Trophoblast cell (in vitro differentiated cells and primary cell): ENCODE data around the gene GNPDA1. TPM values are rescaled to one million over a fixed set of nuclear protein-coding genes. Genes with fewer than 3 reads are reported as not detected.

Experiments
- DNase-seq, 2 donors: peaks; one replicate each; pipeline ENCODE4 v3.0.0-alpha.2; 2016
- H2AFZ ChIP-seq: 2 replicates; pipeline ENCODE4 v1.6.1; 2013; ENCODE audit warnings: low read length, moderate library complexity, mild to moderate bottlenecking; ENCODE audit not compliant: insufficient read depth, poor library complexity
- H2AK5ac ChIP-seq: 2 replicates; pipeline ENCODE4 v1.6.1; 2013; ENCODE audit warnings: mild to moderate bottlenecking, low read length
- H2BK120ac ChIP-seq: 2 replicates; pipeline ENCODE4 v1.6.1; 2013; ENCODE audit warnings: low read length, mild to moderate bottlenecking, moderate library complexity; ENCODE audit not compliant: insufficient read depth, poor library complexity
- H2BK12ac ChIP-seq: 2 replicates; pipeline ENCODE4 v1.6.1; 2013; ENCODE audit warnings: mild to moderate bottlenecking, low read length, moderate library complexity
- H2BK5ac ChIP-seq: 2 replicates; pipeline ENCODE4 v1.6.1; 2013; ENCODE audit warnings: low read length, low read depth, moderate library complexity, mild to moderate bottlenecking; ENCODE audit not compliant: poor library complexity
- H3K14ac ChIP-seq: 2 replicates; pipeline ENCODE4 v1.6.1; 2013; ENCODE audit warnings: mild to moderate bottlenecking, low read length
- H3K18ac ChIP-seq: 2 replicates; pipeline ENCODE4 v1.6.1; 2013; ENCODE audit warnings: mild to moderate bottlenecking, low read length
- H3K23ac ChIP-seq: 2 replicates; pipeline ENCODE4 v1.6.1; 2013; ENCODE audit warnings: low read length
- H3K27ac ChIP-seq: 2 replicates; pipeline ENCODE4 v1.5.1; 2013; ENCODE audit warnings: low read depth, mild to moderate bottlenecking, inconsistent platforms, low read length, moderate library complexity
- H3K27me3 ChIP-seq: 2 replicates; pipeline ENCODE4 v1.6.1; 2013; ENCODE audit warnings: inconsistent platforms, mild to moderate bottlenecking, low read length, moderate library complexity; ENCODE audit not compliant: insufficient read depth
- H3K36me3 ChIP-seq, 2 experiments: 1 replicate in 1 of 2; 2 replicates in 1 of 2; pipeline ENCODE4 v1.6.1; 2013; ENCODE audit warnings: low read length in 2 of 2, mild to moderate bottlenecking in 2 of 2, moderate library complexity in 1 of 2; ENCODE audit not compliant: insufficient read depth in 2 of 2, control insufficient read depth in 1 of 2
- H3K4ac ChIP-seq: 2 replicates; pipeline ENCODE4 v1.6.1; 2013; ENCODE audit warnings: low read depth, mild to moderate bottlenecking, low read length, moderate library complexity
- H3K4me1 ChIP-seq, 2 experiments: 1 replicate in 1 of 2; 2 replicates in 1 of 2; pipeline ENCODE4 v1.6.1; 2013; ENCODE audit warnings: low read length in 2 of 2, mild to moderate bottlenecking in 2 of 2, moderate library complexity in 1 of 2; ENCODE audit not compliant: insufficient read depth in 2 of 2, control insufficient read depth in 1 of 2
- H3K4me2 ChIP-seq: 2 replicates; pipeline ENCODE4 v1.6.1; 2013; ENCODE audit warnings: inconsistent platforms, mild to moderate bottlenecking, low read length, moderate library complexity
- H3K4me3 ChIP-seq: 2 replicates; pipeline ENCODE4 v1.5.1; 2013; ENCODE audit warnings: mild to moderate bottlenecking, low read depth, low read length, inconsistent platforms
- H3K79me1 ChIP-seq: one replicate; pipeline ENCODE4 v1.6.1; 2013; ENCODE audit warnings: low read length
- H3K79me2 ChIP-seq: 2 replicates; pipeline ENCODE4 v1.6.1; 2013; ENCODE audit warnings: low read length, mild to moderate bottlenecking; ENCODE audit not compliant: control insufficient read depth, insufficient read depth, poor library complexity
- H3K9ac ChIP-seq: 2 replicates; pipeline ENCODE4 v1.6.1; 2013; ENCODE audit warnings: mild to moderate bottlenecking, low read length
- H3K9me3 ChIP-seq: 2 replicates; pipeline ENCODE4 v1.6.1; 2013; ENCODE audit warnings: low read depth, mild to moderate bottlenecking, control low read depth, inconsistent platforms, low read length; ENCODE audit not compliant: insufficient read depth
- H4K12ac ChIP-seq: 2 replicates; pipeline ENCODE4 v1.6.1; 2013; ENCODE audit warnings: low read depth, mild to moderate bottlenecking, low read length, moderate library complexity
- H4K8ac ChIP-seq: 2 replicates; pipeline ENCODE4 v1.6.1; 2013; ENCODE audit warnings: low read depth, mild to moderate bottlenecking, low read length, moderate library complexity
- H4K91ac ChIP-seq: one replicate; pipeline ENCODE4 v1.6.1; 2013; ENCODE audit warnings: low read depth, mild to moderate bottlenecking, low read length, moderate library complexity
- WGBS: extraction: QIAGEN DNeasy Blood & Tissue Kit; methylation state at CpG from one replicate; pipeline ENCODE4 v1.1.7; 2013; ENCODE audit warnings: missing lambda C conversion rate; ENCODE audit not compliant: insufficient read length, insufficient coverage; ENCODE audit errors: extremely low coverage; 5-methylcytosine and 5-hydroxymethylcytosine counted together
- polyA plus RNA-seq: library from polyadenylated mRNA; stranded (reverse); fragments of 200-250 nt; gene quantifications from 2 replicates; pipeline ENCODE4 v1.2.3, GENCODE V29; 2013

The GNPDA1 gene
- 30.3 and 31.0 TPM in 2 replicates for polyA plus RNA-seq

DNA sequence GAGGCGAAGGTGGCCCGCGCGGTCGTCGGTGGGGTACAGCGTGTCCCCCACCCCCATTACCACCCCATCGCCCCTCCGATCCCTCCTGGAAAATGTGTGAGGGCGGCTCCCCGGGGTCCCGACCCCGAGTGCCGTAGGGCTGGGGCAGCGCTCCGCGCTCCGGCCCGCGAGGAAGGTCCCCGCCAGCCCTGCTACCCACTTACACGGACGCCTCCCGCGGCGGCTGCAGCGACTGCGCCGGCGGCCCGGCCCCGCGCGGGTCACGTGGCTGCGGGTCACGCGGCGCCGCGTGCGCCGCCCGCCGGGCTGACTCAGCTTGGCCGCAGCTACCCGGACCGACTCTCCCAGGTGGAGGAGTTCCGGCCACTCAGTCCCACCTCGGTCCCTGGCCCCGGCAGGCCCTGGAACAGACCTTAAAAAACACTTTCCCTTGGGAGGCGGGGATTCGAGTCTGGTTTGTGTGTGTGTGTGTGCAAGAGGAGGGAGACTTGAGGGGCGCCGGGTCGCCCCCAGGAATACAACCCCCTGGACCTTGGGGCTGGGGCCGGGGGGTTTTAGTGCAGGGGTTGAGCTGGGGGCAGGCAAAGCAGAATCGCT, at the start of gene GNPDA1:
Gene GNPDA1 (minus strand): TSS at position 236 of the 597 bp plus-strand sequence. CDS start 992 bp downstream, outside the sequence.
- H2BK12ac ChIP-seq = no peak within 1 kb of the TSS
- peak within 1 kb of the TSS; percentile 95 for H4K8ac ChIP-seq
- H4K91ac ChIP-seq = peak within 1 kb of the TSS; percentile 75
- H2BK5ac ChIP-seq = peak within 1 kb of the TSS; percentile 58
- peaks cover 0 to 6% of the 10 kb centered on the region in 2 experiments for H3K36me3 ChIP-seq
- peak within 1 kb of the TSS; percentile 28 for H3K14ac ChIP-seq
- peak within 1 kb of the TSS; percentile 73 for H3K4me2 ChIP-seq
- H3K27me3 ChIP-seq = no peaks in the 10 kb centered on the region
- DNase-seq = peak; percentile 81 to 89
- H4K12ac ChIP-seq = peak within 1 kb of the TSS; percentile 75
- no peak within 1 kb of the TSS for H3K23ac ChIP-seq
- no CpG with 5 or more reads among the region's 58 CpGs for WGBS
- peaks cover 3% of the 10 kb centered on the region for H3K79me2 ChIP-seq
- H2AFZ ChIP-seq = peak within 1 kb of the TSS; percentile 73
- H2BK120ac ChIP-seq = peak within 1 kb of the TSS; percentile 47
- H3K9ac ChIP-seq = peak within 1 kb of the TSS; percentile 57
- peak within 1 kb of the TSS; percentile 76 for H3K4me3 ChIP-seq
- peaks cover 8% of the 10 kb centered on the region for H3K79me1 ChIP-seq
- no peak within 1 kb of the TSS for H2AK5ac ChIP-seq
- no peak within 1 kb of the TSS for H3K27ac ChIP-seq
- H3K9me3 ChIP-seq = no peaks in the 10 kb centered on the region
- peak within 1 kb of the TSS; percentile 53 for H3K4ac ChIP-seq
- peak within 1 kb of the TSS; percentile 74 for H3K18ac ChIP-seq
- peaks cover 3 to 8% of the 10 kb centered on the region in 2 experiments for H3K4me1 ChIP-seq

DNA sequence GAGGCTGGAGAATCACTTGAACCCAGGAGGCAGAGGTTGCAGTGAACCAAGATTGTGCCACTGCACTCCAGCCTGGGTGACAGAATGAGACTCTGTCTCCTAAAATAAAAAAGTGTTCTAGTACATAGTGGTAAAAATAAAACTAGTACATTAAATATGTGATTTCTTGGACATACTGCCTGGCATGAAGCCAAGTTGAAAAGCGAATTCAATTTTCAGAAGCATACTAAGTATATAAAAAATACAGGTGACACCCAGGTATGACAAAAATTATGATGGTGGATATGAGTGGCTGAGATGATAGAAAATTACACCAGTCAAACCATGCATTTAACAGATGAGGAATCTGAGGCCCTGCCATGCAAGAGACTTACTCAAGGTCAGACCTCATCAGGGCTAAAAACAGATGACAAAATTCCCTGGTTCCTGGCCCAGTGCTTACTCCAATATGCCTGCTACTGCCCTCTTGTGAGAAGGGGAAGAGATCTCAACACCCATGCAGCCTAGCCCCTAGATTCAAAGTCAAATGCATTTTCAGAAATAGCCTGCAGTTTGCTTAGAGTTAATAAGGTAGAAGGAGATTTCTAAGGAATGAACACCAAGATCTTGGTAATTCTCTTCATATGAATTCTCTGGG, 46.6 kb upstream of the GNPDA1 start:
- no peak overlapping the region for H2BK5ac ChIP-seq
- no peak overlapping the region for H4K91ac ChIP-seq
- H2BK12ac ChIP-seq = no peak overlapping the region
- no peaks in the 10 kb centered on the region for H3K9me3 ChIP-seq
- H3K18ac ChIP-seq = no peak overlapping the region
- H3K79me1 ChIP-seq = peaks cover 2% of the 10 kb centered on the region
- H3K14ac ChIP-seq = no peak overlapping the region
- no peak overlapping the region for H4K8ac ChIP-seq
- no peak overlapping the region for H2AFZ ChIP-seq
- H3K9ac ChIP-seq = no peak overlapping the region
- no peak overlapping the region for H3K4me2 ChIP-seq
- H3K4ac ChIP-seq = no peak overlapping the region
- no peak overlapping the region for H3K23ac ChIP-seq
- no peak overlapping the region for H2BK120ac ChIP-seq
- no peak overlapping the region for H3K27ac ChIP-seq
- no peaks in the 10 kb centered on the region for H3K79me2 ChIP-seq
- no peaks in the 10 kb centered on the region for H3K36me3 ChIP-seq
- no peak overlapping the region for H3K4me3 ChIP-seq
- peaks cover 0 to 6% of the 10 kb centered on the region in 2 experiments for H3K4me1 ChIP-seq
- H4K12ac ChIP-seq = no peak overlapping the region
- no peaks in the 10 kb centered on the region for H3K27me3 ChIP-seq
- H2AK5ac ChIP-seq = no peak overlapping the region
- DNase-seq = peak in 1 of 2 donors; percentile 44
- WGBS = no CpG with 5 or more reads among the region's 1 CpG

DNA sequence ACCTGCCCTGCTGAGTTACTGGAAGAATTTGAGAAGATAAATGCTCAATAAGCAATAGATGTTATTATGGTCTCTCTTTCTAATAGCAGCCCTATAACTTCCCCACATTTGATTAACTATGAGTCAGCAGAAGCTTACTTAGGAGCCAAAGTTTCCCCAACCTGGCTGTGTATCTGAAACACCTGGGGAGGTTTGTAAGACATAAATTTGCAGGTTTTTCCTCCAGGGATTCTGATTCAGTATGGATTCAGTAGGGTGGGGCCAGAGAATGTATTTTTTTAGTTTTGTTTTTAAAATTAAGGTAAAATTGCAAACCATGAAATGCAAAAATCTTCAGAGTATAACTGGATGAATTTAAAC, 44.9 kb upstream of the GNPDA1 start:
- H3K9me3 ChIP-seq = no peaks in the 10 kb centered on the region
- H2BK120ac ChIP-seq = no peak overlapping the region
- H3K14ac ChIP-seq = no peak overlapping the region
- no peak overlapping the region for H2BK12ac ChIP-seq
- H3K9ac ChIP-seq = no peak overlapping the region
- H3K79me1 ChIP-seq = peaks cover 2% of the 10 kb centered on the region
- no peaks in the 10 kb centered on the region for H3K27me3 ChIP-seq
- H2BK5ac ChIP-seq = no peak overlapping the region
- H2AFZ ChIP-seq = no peak overlapping the region
- no peak overlapping the region for H3K4ac ChIP-seq
- H4K8ac ChIP-seq = no peak overlapping the region
- no peak overlapping the region for H2AK5ac ChIP-seq
- no peak overlapping the region for H3K27ac ChIP-seq
- H3K18ac ChIP-seq = no peak overlapping the region
- no peak for DNase-seq
- no peak overlapping the region for H4K12ac ChIP-seq
- no peak overlapping the region for H4K91ac ChIP-seq
- H3K4me2 ChIP-seq = no peak overlapping the region
- H3K4me3 ChIP-seq = no peak overlapping the region
- no peak overlapping the region for H3K23ac ChIP-seq
- peaks cover 2 to 5% of the 10 kb centered on the region in 2 experiments for H3K4me1 ChIP-seq
- no peaks in the 10 kb centered on the region for H3K79me2 ChIP-seq
- H3K36me3 ChIP-seq = no peaks in the 10 kb centered on the region

DNA sequence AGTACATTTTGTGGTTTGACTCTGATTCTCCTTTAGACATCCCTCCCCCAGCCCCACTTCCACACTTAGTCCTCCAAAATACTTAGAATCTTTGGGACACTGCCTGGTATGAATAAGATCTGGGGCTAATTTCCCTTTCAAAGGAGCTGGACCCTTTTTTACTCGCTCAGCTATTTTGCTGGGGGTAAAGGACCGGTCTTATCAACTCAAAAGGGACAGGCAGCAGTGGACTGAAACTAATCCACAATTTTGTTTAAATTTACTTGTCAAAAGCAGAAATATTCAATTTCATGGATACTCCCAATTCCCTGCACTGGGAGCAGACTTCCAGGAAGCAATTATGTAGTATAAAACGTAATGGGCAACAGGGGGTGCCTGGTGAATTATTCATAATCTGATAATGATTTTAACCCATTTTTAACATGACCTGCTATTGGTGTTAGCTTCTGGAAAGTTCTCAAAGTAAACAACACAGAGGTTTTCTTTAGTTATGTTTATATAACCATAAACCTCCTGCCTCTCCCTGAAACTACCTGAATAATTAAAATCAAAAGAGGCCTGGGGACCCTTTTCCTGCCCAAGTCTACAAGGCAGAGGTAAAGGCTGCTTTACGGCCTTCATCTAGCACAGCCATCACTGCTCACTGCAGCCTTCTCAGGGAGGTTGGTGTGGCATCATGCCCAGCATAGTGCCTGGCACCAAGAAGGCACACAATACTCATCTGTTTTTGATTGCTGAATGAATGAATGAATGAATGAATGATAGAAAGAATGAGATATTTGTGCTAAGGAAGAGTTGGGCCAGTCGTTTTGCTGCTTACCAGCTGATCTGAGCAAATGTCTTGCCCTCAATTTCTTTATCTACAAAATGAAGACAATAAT, 44.2 kb upstream of the GNPDA1 start:
- no peak overlapping the region for H2BK120ac ChIP-seq
- no peak overlapping the region for H4K8ac ChIP-seq
- no peak overlapping the region for H2AFZ ChIP-seq
- H3K9ac ChIP-seq = no peak overlapping the region
- no peaks in the 10 kb centered on the region for H3K79me2 ChIP-seq
- no peak overlapping the region for H3K23ac ChIP-seq
- no peaks in the 10 kb centered on the region for H3K27me3 ChIP-seq
- peaks cover 2 to 5% of the 10 kb centered on the region in 2 experiments for H3K4me1 ChIP-seq
- H2BK5ac ChIP-seq = no peak overlapping the region
- no peak overlapping the region for H4K12ac ChIP-seq
- peaks cover 2% of the 10 kb centered on the region for H3K79me1 ChIP-seq
- no peaks in the 10 kb centered on the region for H3K9me3 ChIP-seq
- no peak overlapping the region for H2BK12ac ChIP-seq
- no peak overlapping the region for H4K91ac ChIP-seq
- no peak overlapping the region for H2AK5ac ChIP-seq
- no peaks in the 10 kb centered on the region for H3K36me3 ChIP-seq
- no peak overlapping the region for H3K18ac ChIP-seq
- no peak overlapping the region for H3K27ac ChIP-seq
- no peak overlapping the region for H3K4ac ChIP-seq
- no peak for DNase-seq
- no peak overlapping the region for H3K4me3 ChIP-seq
- H3K4me2 ChIP-seq = no peak overlapping the region
- WGBS = no CpG with 5 or more reads among the region's 5 CpGs
- no peak overlapping the region for H3K14ac ChIP-seq
